Panc1 (cell line): ENCODE results near the gene KIF4A. TPM values are rescaled to one million over a fixed set of nuclear protein-coding genes. Genes with fewer than 3 reads are reported as not detected.

Experiments used
- ATAC-seq: fragments of 200-7000 bp; cut with Tn5 transposase; 2 replicates; pipeline ENCODE4 v1.9.1; 2020; ENCODE audit warnings: mild to moderate bottlenecking, moderate library complexity
- BruUV-seq: library from RNA; stranded (reverse); fragments of 400-500 nt; replicated peaks from 2 replicates; lab custom pipeline; 2021; lab: Mats Ljungman, UMichigan
- CTCF ChIA-PET: fragments of 300-600 bp; sonication (Branson Sonifier 250); formaldehyde crosslinking; loops from one replicate; lab custom pipeline; 2022; ENCODE audit warnings: antibody characterized with exemption; lab: Charles Lee
- POLR2A ChIA-PET: fragments of 300-600 bp; sonication (Branson Sonifier 250); formaldehyde crosslinking; loops from one replicate; lab custom pipeline; 2022; ENCODE audit warnings: antibody characterized with exemption; lab: Charles Lee
- DNase-seq: peaks from one replicate; pipeline ENCODE4 v3.0.0-alpha.2; 2010; ENCODE audit warnings: low read depth, low spot score
- H3K27ac ChIP-seq: 2 replicates; pipeline ENCODE4 v1.5.1; 2011; ENCODE audit warnings: mild to moderate bottlenecking, low read length, inconsistent platforms
- H3K27me3 ChIP-seq: fragments of 200-500 bp; sonication (Bioruptor generic); 2 replicates; pipeline ENCODE4 v1.6.0; 2014; ENCODE audit warnings: low read length, inconsistent platforms; ENCODE audit not compliant: control insufficient read depth, insufficient read depth
- H3K36me3 ChIP-seq: fragments of 200-500 bp; sonication (Bioruptor generic); 2 replicates; pipeline ENCODE4 v1.5.1; 2014; ENCODE audit warnings: inconsistent platforms, mild to moderate bottlenecking, low read length, moderate library complexity; ENCODE audit not compliant: control insufficient read depth, insufficient read depth
- H3K4me1 ChIP-seq: 2 replicates; pipeline ENCODE4 v1.5.1; 2011; ENCODE audit warnings: inconsistent platforms, mild to moderate bottlenecking, low read length, moderate library complexity; ENCODE audit not compliant: control insufficient read depth, insufficient read depth
- H3K4me3 ChIP-seq, 2 experiments: 2 replicates each; pipeline ENCODE4 v1.5.1; 2011 to 2012; ENCODE audit warnings: low read depth in 2 of 2, low read length in 2 of 2, mild to moderate bottlenecking in 2 of 2, inconsistent platforms in 1 of 2, moderate library complexity in 1 of 2
- H3K9me3 ChIP-seq: fragments of 200-500 bp; sonication (Bioruptor generic); 2 replicates; pipeline ENCODE4 v1.5.1; 2014; ENCODE audit warnings: low read depth, mild to moderate bottlenecking, inconsistent platforms, low read length, moderate library complexity; ENCODE audit not compliant: control insufficient read depth, insufficient read depth
- CTCF ChIP-seq: fragments of 450-650 bp; IDR thresholded peaks from 2 replicates; pipeline ENCODE4 v1.5.1; 2017; ENCODE audit warnings: mild to moderate bottlenecking
- POLR2AphosphoS5 ChIP-seq: IDR thresholded peaks from 2 replicates; pipeline ENCODE4 v1.6.1; 2012; ENCODE audit warnings: mild to moderate bottlenecking, low read depth, low read length, moderate library complexity
- SIN3A ChIP-seq: IDR thresholded peaks from 2 replicates; pipeline ENCODE4 v1.6.1; 2012; ENCODE audit warnings: low read depth, mild to moderate bottlenecking, low read length, moderate library complexity, borderline replicate concordance; ENCODE audit not compliant: insufficient read depth
- TCF7L2 ChIP-seq: IDR thresholded peaks from 2 replicates; pipeline ENCODE4 v1.6.1; 2011; ENCODE audit warnings: mild to moderate bottlenecking, low read depth, low read length, inconsistent platforms
- in situ Hi-C: cut with HindIII; loops from 2 replicates; pipeline ENCODE4 v1.10.0; 2016; ENCODE audit warnings: low sequenced_read_pairs, low pct_unique_long_range_greater_than_20kb
- intact Hi-C: fragments of 100-400 bp; cut with micrococcal nuclease; formaldehyde crosslinking; loops from one replicate; pipeline ENCODE4 v1.10.0; 2022; ENCODE audit not compliant: unreplicated experiment
- total RNA-seq: library from RNA; stranded (reverse); gene quantifications from one replicate; pipeline ENCODE4 v1.2.1, GENCODE V29; 2021; ENCODE audit not compliant: unreplicated experiment
- TF ChIP-seq, protein P1 (sequence below), 2 experiments: IDR thresholded peaks; 2 replicates each; pipeline ENCODE4 v1.6.1; 2011 to 2012; ENCODE audit warnings: low read depth in 2 of 2, control low read depth in 1 of 2, low read length in 1 of 2, mild to moderate bottlenecking in 1 of 2, moderate library complexity in 1 of 2; ENCODE audit not compliant: insufficient read depth in 1 of 2

KIF4A gene
- total RNA-seq, 1 experiment from 2014 or later = 62.6 TPM

- H3K27ac ChIP-seq = no peak overlapping the region
- DNase-seq (no peak), ATAC-seq (no peak)
- no peaks in the 10 kb centered on the region for H3K36me3 ChIP-seq
- in situ Hi-C loops = no loop called here
- H3K4me3 ChIP-seq = no peak overlapping the region
- CTCF ChIA-PET = no interaction called here
- POLR2A ChIA-PET = no interaction called here
- peaks cover 8% of the 10 kb centered on the region for H3K27me3 ChIP-seq
- no peaks in the 10 kb centered on the region for H3K4me1 ChIP-seq
- BruUV-seq = no TSS peak
- intact Hi-C loops = no loop called here
- TF ChIP-seq TCF7L2 = no peak
- no peak for TF ChIP-seq POLR2AphosphoS5
- no peak for TF ChIP-seq SIN3A
- no peak for TF ChIP-seq CTCF
- TF ChIP-seq, protein P1, sequence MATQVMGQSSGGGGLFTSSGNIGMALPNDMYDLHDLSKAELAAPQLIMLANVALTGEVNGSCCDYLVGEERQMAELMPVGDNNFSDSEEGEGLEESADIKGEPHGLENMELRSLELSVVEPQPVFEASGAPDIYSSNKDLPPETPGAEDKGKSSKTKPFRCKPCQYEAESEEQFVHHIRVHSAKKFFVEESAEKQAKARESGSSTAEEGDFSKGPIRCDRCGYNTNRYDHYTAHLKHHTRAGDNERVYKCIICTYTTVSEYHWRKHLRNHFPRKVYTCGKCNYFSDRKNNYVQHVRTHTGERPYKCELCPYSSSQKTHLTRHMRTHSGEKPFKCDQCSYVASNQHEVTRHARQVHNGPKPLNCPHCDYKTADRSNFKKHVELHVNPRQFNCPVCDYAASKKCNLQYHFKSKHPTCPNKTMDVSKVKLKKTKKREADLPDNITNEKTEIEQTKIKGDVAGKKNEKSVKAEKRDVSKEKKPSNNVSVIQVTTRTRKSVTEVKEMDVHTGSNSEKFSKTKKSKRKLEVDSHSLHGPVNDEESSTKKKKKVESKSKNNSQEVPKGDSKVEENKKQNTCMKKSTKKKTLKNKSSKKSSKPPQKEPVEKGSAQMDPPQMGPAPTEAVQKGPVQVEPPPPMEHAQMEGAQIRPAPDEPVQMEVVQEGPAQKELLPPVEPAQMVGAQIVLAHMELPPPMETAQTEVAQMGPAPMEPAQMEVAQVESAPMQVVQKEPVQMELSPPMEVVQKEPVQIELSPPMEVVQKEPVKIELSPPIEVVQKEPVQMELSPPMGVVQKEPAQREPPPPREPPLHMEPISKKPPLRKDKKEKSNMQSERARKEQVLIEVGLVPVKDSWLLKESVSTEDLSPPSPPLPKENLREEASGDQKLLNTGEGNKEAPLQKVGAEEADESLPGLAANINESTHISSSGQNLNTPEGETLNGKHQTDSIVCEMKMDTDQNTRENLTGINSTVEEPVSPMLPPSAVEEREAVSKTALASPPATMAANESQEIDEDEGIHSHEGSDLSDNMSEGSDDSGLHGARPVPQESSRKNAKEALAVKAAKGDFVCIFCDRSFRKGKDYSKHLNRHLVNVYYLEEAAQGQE (IDR thresholded peaks at IDR 0.05; ENCODE audit: insufficient read depth in 1 of 2, low read depth in 2 of 2, low read length in 1 of 2) = no peak
- H3K9me3 ChIP-seq = no peaks in the 10 kb centered on the region
Observed at GRCh38 chrX:70442224-70442623, 152.3 kb downstream of the KIF4A start.

GRCh38 chrX:70444326-70444945 lies 154.5 kb downstream of the KIF4A start, which contains the start of gene DLG3:
DLG3 (plus strand) TSS chrX:70444835; CDS start chrX:70445202, 367 bp downstream.
- peaks cover 8% of the 10 kb centered on the region for H3K27me3 ChIP-seq
- no peaks in the 10 kb centered on the region for H3K36me3 ChIP-seq
- H3K9me3 ChIP-seq = no peaks in the 10 kb centered on the region
- H3K4me3 ChIP-seq = peak within 1 kb of the TSS in 1 of 2 experiments; percentile 26; a peak in 2 of 4 replicates
- DNase-seq (no peak), ATAC-seq (peak; percentile 75)
- no TSS peak for BruUV-seq
- ChIA-PET POLR2A (no interaction called here), CTCF (interaction anchor here (1.0 kb wide), 1 partner anchor 220 kb away, joined by 5 read pairs; no protein-coding TSS in a partner anchor)
- TF ChIP-seq TCF7L2 = no peak
- TF ChIP-seq CTCF = no peak
- TF ChIP-seq, protein P1 (IDR thresholded peaks at IDR 0.05; ENCODE audit: insufficient read depth in 1 of 2, low read depth in 2 of 2, low read length in 1 of 2) = no peak
- TF ChIP-seq SIN3A = no peak
- no peak for TF ChIP-seq POLR2AphosphoS5
- intact Hi-C loops (no loop called here), in situ Hi-C loops (no loop called here)
- H3K4me1 ChIP-seq = no peaks in the 10 kb centered on the region
- no peak within 1 kb of the TSS for H3K27ac ChIP-seq
